RWPE2 (cell line): Measurements from ENCODE around the gene CLPX.
A peak's percentile ranks its signal among the peaks of the same experiment; 100 is the strongest.
"Not testable (repeated sequence)": the region's sequence is repeated elsewhere in the genome, so short reads cannot be mapped to it uniquely, and the experiment has no call there.

Experiments used
- ATAC-seq: fragments of 200-7000 bp; cut with Tn5 transposase; 3 replicates; pipeline ENCODE4 v1.9.1; 2021; ENCODE audit warnings: low read depth
- DNase-seq: peaks from one replicate; pipeline ENCODE4 v3.0.0-alpha.2; 2020; ENCODE audit warnings: low spot score
- H3K27ac ChIP-seq: fragments of 450-650 bp; 2 replicates; pipeline ENCODE4 v1.5.1; 2017; ENCODE audit warnings: mild to moderate bottlenecking; ENCODE audit not compliant: poor library complexity, severe bottlenecking
- H3K27me3 ChIP-seq: fragments of 250-450 bp; sonication (Bioruptor Pico); 2 replicates; pipeline ENCODE4 v1.5.1; 2021; ENCODE audit warnings: mild to moderate bottlenecking, moderate library complexity; ENCODE audit not compliant: insufficient read depth, poor library complexity, severe bottlenecking
- H3K36me3 ChIP-seq: fragments of 250-450 bp; sonication (Bioruptor Pico); 2 replicates; pipeline ENCODE4 v1.5.1; 2020; ENCODE audit warnings: low read depth, mild to moderate bottlenecking, moderate library complexity
- H3K4me1 ChIP-seq: fragments of 250-450 bp; sonication (Bioruptor Pico); 2 replicates; pipeline ENCODE4 v1.5.1; 2021; ENCODE audit warnings: mild to moderate bottlenecking, moderate library complexity; ENCODE audit not compliant: insufficient read depth, poor library complexity, severe bottlenecking
- H3K4me3 ChIP-seq: fragments of 250-450 bp; sonication (Bioruptor Pico); 2 replicates; pipeline ENCODE4 v1.5.1; 2021; ENCODE audit warnings: mild to moderate bottlenecking, moderate library complexity; ENCODE audit not compliant: severe bottlenecking
- H3K9me3 ChIP-seq: fragments of 250-450 bp; sonication (Bioruptor Pico); 2 replicates; pipeline ENCODE4 v1.5.1; 2021; ENCODE audit warnings: mild to moderate bottlenecking, moderate library complexity; ENCODE audit not compliant: severe bottlenecking
- CTCF ChIP-seq: fragments of 450-650 bp; IDR thresholded peaks from one replicate; pipeline ENCODE4 v1.5.1; 2017; ENCODE audit warnings: mild to moderate bottlenecking, moderate library complexity; ENCODE audit not compliant: poor library complexity, severe bottlenecking

Gene CLPX

DNA sequence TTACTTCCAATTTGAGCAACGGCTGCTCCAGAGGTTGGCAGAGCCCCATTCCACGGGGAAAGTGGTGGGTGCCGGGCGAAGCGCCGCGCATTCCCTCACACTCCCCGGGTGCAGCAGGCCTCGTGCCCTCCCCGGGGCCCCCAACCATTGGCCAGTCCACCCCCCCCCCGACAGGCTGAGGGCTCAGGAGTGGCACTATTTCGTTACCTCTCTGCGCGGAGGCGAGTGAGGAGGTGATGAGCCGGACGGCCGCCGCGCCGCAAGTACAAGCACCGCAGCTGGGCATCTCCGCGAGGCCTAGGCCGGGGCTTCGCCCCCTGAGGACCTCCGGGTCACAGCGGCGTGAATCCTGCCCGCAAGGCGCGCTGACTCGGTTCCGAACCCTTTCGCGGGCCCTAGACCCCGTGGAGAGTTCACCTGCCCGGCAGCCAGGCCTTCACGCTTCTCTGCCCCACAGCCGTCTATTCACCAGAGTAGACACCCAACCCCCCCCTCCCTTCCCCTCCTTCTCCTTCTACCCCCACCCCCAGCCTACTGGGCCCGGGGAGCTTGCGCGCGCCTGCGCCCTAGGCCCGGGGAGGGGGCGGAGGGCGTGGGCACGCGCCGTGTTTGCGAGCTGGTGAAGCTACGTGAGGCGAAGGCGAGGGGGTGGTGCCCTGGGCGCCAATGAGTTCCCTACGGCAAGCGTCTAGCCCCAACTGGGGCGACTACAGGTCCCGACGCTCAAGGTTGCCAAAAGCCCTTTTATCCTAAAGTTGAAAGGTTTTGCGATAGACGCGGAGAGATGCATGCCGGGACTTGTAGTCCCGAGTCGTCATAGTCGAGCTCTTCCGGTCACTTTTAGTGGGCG is at the start of gene CLPX:
Gene CLPX (minus strand): TSS at position 475 of the 850 bp plus-strand sequence. CDS start 189 bp downstream, at position 286.
- DNase-seq (peak; percentile 95), ATAC-seq (peak; percentile 85)
- Histone ChIP-seq H3K27me3 (no peaks in the 10 kb centered on the region), H3K9me3 (no peaks in the 10 kb centered on the region), H3K4me1 (peaks cover 10% of the 10 kb centered on the region), H3K27ac (peak within 1 kb of the TSS; percentile 64), H3K36me3 (peaks cover 21% of the 10 kb centered on the region), H3K4me3 (peak within 1 kb of the TSS; percentile 94)
- no peak for TF ChIP-seq CTCF

GRCh38 chr15:65233696-65234095 is 48.6 kb upstream of the CLPX start:
- Histone ChIP-seq H3K4me1 (no peaks in the 10 kb centered on the region), H3K36me3 (no peaks in the 10 kb centered on the region), H3K9me3 (no peaks in the 10 kb centered on the region), H3K27me3 (no peaks in the 10 kb centered on the region), H3K4me3 (no peak overlapping the region), H3K27ac (no peak overlapping the region)
- DNase-seq (no peak), ATAC-seq (no peak)
- TF ChIP-seq CTCF: no peak

DNA sequence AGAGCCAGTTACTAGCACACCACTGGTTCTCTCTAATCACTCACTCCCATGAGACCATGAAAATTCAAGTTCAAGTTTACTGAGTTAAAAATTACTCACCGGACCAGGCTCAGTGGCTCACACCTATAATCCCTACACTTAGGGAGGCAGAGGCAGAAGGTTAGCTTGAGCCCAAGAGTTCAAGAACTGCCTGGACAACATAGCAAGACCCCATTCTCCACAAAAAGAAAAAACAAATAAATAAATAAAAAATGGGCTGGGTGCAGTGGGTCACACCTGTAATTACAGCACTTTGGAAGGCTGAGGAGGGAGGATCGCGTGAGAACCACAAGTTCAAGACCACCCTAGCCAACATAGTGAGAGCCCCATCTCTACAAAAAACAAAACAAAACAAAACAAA is 47.4 kb upstream of the CLPX start:
- no peaks in the 10 kb centered on the region for H3K27me3 ChIP-seq
- no peak overlapping the region for H3K4me3 ChIP-seq
- ATAC-seq: no peak
- TF ChIP-seq CTCF: no peak
- no peak overlapping the region for H3K27ac ChIP-seq
- no peaks in the 10 kb centered on the region for H3K36me3 ChIP-seq
- H3K9me3 ChIP-seq: no peaks in the 10 kb centered on the region
- no peaks in the 10 kb centered on the region for H3K4me1 ChIP-seq
- DNase-seq: no peak

- no peak for DNase-seq
- TF ChIP-seq CTCF: no peak
- Histone ChIP-seq H3K27ac (no peak overlapping the region), H3K36me3 (no peaks in the 10 kb centered on the region), H3K4me1 (no peaks in the 10 kb centered on the region), H3K27me3 (no peaks in the 10 kb centered on the region), H3K9me3 (no peaks in the 10 kb centered on the region), H3K4me3 (no peak overlapping the region)
- ATAC-seq: no peak
Measured at GRCh38 chr15:65231306-65231705, 46.2 kb upstream of the CLPX start.

DNA sequence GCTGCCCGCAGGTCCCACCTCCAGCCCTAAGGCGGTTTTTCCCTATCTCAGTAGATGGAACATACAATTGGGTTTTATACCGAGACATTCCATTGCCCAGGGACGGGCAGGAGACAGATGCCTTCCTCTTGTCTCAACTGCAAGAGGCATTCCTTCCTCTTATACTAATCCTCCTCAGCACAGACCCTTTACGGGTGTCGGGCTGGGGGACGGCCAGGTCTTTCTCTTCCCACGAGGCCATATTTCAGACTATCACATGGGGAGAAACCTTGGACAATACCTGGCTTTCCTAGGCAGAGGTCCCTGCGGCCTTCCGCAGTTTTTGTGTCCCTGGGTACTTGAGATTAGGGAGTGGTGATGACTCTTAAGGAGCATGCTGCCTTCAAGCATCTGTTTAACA is 41.8 kb upstream of the CLPX start:
- not testable (repeated sequence) for H3K9me3 ChIP-seq, ATAC-seq, DNase-seq, H3K27me3 ChIP-seq, H3K36me3 ChIP-seq, H3K4me3 ChIP-seq, H3K27ac ChIP-seq, H3K4me1 ChIP-seq
